ENCODE measurements around the gene CCNL1. TPM values are rescaled to one million over a fixed set of nuclear protein-coding genes. Genes with fewer than 3 reads are reported as not detected.

CCNL1 gene
- total RNA-seq, result 100 to 1,000 TPM; 127 to 146 (median 133) TPM
- long read RNA-seq, donor 1, full-length matches to known transcripts, result 8 of 58 reads
- long read RNA-seq, donor 1, partial matches to known transcripts, result 6 of 58 reads
- long read RNA-seq, donor 1, other reads (novel, unspliced or antisense), result 44 of 58 reads
- long read RNA-seq, donor 2, partial matches to known transcripts, result 13 of 20 reads
- long read RNA-seq, donor 2, other reads (novel, unspliced or antisense), result 1 of 20 reads

- DNase-seq (peak; percentile 98 to 99 (median 98)), ATAC-seq (peak; percentile 93)
- H3K4me3 ChIP-seq, result peak within 1 kb of the TSS; percentile 97
- peaks cover 41% of the 10 kb centered on the region for H3K4me1 ChIP-seq (ENCODE audit: low read depth)
- intact Hi-C loops (cut with DNase I, micrococcal nuclease), result no loop called here
- no peaks in the 10 kb centered on the region for H3K36me3 ChIP-seq (ENCODE audit: low read depth)
- no peaks in the 10 kb centered on the region for H3K9me3 ChIP-seq
- TF ChIP-seq CTCF (IDR thresholded peaks at IDR 0.05), result no peak
Observed at GRCh38 chr3:157159762-157160657, at the start of gene CCNL1. TSS of gene CCNL1 (minus strand) at chr3:157160147. CDS start at chr3:157160094, 53 bp downstream.

GRCh38 chr3:157204880-157205279 lies 44.9 kb upstream of the CCNL1 start:
- ATAC-seq (no peak), DNase-seq (no peak)
- Histone ChIP-seq H3K36me3 (ENCODE audit: low read depth) (no peaks in the 10 kb centered on the region), H3K4me1 (ENCODE audit: low read depth) (no peaks in the 10 kb centered on the region), H3K9me3 (no peaks in the 10 kb centered on the region), H3K4me3 (no peak overlapping the region)
- intact Hi-C loops (cut with DNase I, micrococcal nuclease), result loop anchor here in 1 of 2 donors (10.0 kb wide), 1 partner anchor 290 kb away; no protein-coding TSS in a partner anchor
- no peak for TF ChIP-seq CTCF (IDR thresholded peaks at IDR 0.05)

GRCh38 chr3:157204431-157204830 lies 44.5 kb upstream of the CCNL1 start:
- ATAC-seq, result no peak
- no peaks in the 10 kb centered on the region for H3K36me3 ChIP-seq (ENCODE audit: low read depth)
- intact Hi-C loops (cut with DNase I, micrococcal nuclease), result loop anchor here in 1 of 2 donors (10.0 kb wide), 1 partner anchor 290 kb away; no protein-coding TSS in a partner anchor
- no peak for DNase-seq
- H3K4me1 ChIP-seq (ENCODE audit: low read depth), result no peaks in the 10 kb centered on the region
- TF ChIP-seq CTCF (IDR thresholded peaks at IDR 0.05), result no peak
- no peaks in the 10 kb centered on the region for H3K9me3 ChIP-seq
- no peak overlapping the region for H3K4me3 ChIP-seq

- no peaks in the 10 kb centered on the region for H3K9me3 ChIP-seq
- H3K36me3 ChIP-seq (ENCODE audit: low read depth), result no peaks in the 10 kb centered on the region
- intact Hi-C loops (cut with DNase I, micrococcal nuclease), result loop anchor here in 1 of 2 donors (10.0 kb wide), 1 partner anchor 293 kb away; no protein-coding TSS in a partner anchor
- no peaks in the 10 kb centered on the region for H3K4me1 ChIP-seq (ENCODE audit: low read depth)
- DNase-seq (no peak), ATAC-seq (peak; percentile 53)
- TF ChIP-seq CTCF (IDR thresholded peaks at IDR 0.05), result no peak
- H3K4me3 ChIP-seq, result no peak overlapping the region
Observed at GRCh38 chr3:157201648-157202278, 41.8 kb upstream of the CCNL1 start.

GRCh38 chr3:157199841-157200240 lies 39.9 kb upstream of the CCNL1 start:
- no peak for TF ChIP-seq CTCF (IDR thresholded peaks at IDR 0.05)
- no peak overlapping the region for H3K4me3 ChIP-seq
- H3K4me1 ChIP-seq (ENCODE audit: low read depth), result no peaks in the 10 kb centered on the region
- no peaks in the 10 kb centered on the region for H3K36me3 ChIP-seq (ENCODE audit: low read depth)
- H3K9me3 ChIP-seq, result peaks cover 7% of the 10 kb centered on the region
- DNase-seq (no peak), ATAC-seq (no peak)
- intact Hi-C loops (cut with DNase I, micrococcal nuclease), result loop anchor here in 1 of 2 donors (10.0 kb wide), 1 partner anchor 295 kb away; no protein-coding TSS in a partner anchor
